Activated naive CD4-positive, alpha-beta T cell treated with Interleukin-2 at 50 U/mL for 16 hours (primary cell): ENCODE data around the gene ACSL3.
"Not testable (repeated sequence)": the region's sequence is repeated elsewhere in the genome, so short reads cannot be mapped to it uniquely, and the experiment has no call there.

Source experiments
- DNase-seq: peaks from one replicate; pipeline ENCODE4 v3.0.0-alpha.2; 2020

ACSL3 gene

DNA sequence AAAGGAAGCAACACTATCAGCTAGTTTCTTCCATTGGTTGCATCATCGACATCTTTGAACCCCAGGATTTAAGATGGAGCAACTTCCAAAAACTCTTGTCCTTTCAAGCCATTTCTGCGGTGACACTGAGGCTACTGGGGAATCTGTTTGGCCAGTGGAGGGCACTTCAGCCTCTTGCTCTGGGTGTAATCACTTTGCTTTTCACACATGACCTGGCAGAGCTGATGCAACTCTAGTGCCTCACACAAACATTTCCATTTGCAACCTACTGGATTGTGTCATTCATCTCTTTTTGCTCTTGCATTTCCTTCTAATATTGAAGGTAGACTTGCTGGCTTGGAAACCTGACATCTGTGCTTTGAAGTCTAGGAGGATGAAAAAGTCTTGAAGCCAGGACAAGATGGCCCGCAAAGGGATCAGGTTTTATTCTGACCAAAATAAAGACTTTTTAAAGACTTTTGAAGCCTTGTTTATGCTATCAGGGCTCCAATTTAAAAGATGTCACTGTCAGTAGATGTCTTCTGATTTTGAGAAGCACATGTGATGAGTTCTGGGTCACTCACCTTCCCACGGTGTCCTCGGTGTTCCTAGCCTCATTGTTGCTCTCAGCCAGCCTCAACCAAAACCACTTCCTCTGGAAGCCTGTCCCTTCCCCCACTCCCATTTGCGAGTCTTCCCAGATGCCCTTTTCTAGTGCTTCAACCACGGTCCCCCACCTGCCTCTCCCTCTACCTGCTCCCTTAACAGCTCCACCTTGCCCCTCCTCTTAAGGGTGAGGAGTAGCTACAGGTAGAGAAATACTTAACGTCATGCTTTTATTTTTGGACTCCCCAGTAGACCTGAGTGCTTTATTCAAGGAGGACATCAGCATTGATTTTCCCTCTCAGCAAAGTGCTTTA, 121.4 kb downstream of the ACSL3 start:
- no peak for DNase-seq

- DNase-seq: no peak
Observed at GRCh38 chr2:222982909-222983265, 122.1 kb downstream of the ACSL3 start.

DNA sequence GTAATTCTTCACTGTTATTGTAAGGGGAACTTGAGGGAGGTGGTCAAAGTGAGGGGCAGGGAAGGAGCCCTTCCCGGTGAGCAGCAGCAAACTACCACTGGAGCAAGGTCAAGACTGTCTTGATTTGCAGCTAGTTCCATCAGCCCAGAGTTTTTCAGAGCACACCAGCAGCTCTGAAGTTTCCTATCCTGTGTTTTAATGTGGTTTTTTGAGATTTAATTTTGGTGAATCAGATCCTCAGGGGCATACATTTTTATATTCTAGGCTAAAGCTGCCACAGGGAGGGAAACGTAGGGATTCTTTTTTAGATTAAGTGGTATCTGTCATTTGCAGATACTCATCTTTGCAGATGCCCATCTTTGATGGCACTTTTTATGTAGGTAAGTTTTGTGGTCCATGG, 124.1 kb downstream of the ACSL3 start:
- DNase-seq: no peak

GRCh38 chr2:222989431-222989830, 128.6 kb downstream of the ACSL3 start:
- DNase-seq: no peak

DNA sequence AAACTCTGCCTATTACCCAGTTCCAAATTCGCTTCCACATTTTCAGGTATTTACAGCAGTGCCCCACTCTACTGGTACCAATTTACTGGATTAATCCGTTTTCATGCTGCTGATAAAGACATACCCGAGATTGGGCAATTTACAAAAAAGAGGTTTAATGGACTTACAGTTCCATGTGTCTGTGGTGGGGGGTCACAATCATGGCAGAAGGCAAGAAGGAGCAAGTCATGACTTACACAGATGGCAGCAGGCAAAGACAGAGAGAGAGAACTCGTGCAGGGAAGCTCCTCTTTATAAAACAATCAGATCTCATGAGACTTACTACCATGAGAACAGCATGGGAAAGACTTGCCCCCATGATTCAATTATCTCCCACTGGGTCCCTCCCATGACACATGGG, 129.4 kb downstream of the ACSL3 start:
- DNase-seq: not testable (repeated sequence)

- DNase-seq: no peak
Observed at GRCh38 chr2:222992137-222992536, 131.3 kb downstream of the ACSL3 start.
